Nephron (organoid): ENCODE data around the gene DPF1.

Experiments
- H3K27ac Mint-ChIP-seq, 3 experiments: 2 replicates each; pipeline ENCODE4 v1.8.0; 2020; ENCODE audit warnings: mixed read lengths in 3 of 3, mild to moderate bottlenecking in 2 of 3, moderate library complexity in 1 of 3
- H3K27me3 Mint-ChIP-seq: 2 replicates; pipeline ENCODE4 v1.8.0; 2021; ENCODE audit warnings: low read depth, mild to moderate bottlenecking, moderate library complexity, mixed read lengths
- H3K36me3 Mint-ChIP-seq: 2 replicates; pipeline ENCODE4 v1.8.0; 2020; ENCODE audit warnings: low read depth, mixed read lengths
- H3K4me1 Mint-ChIP-seq: 2 replicates; pipeline ENCODE4 v1.8.0; 2020; ENCODE audit warnings: mixed read lengths
- H3K4me3 Mint-ChIP-seq, 3 experiments: 2 replicates each; pipeline ENCODE4 v1.8.0; 2020; ENCODE audit warnings: mild to moderate bottlenecking in 3 of 3, mixed read lengths in 3 of 3, moderate library complexity in 2 of 3
- H3K9me3 Mint-ChIP-seq: 2 replicates; pipeline ENCODE4 v1.8.0; 2020; ENCODE audit warnings: mixed read lengths
- TF ChIP-seq, protein P1 (sequence below), 3 experiments: fragments of 200-600 bp; sonication (generic); IDR thresholded peaks; one replicate each; pipeline ENCODE4 v1.5.0; 2021; ENCODE audit warnings: antibody characterized with exemption in 3 of 3; ENCODE audit not compliant: unreplicated experiment in 3 of 3

Gene DPF1

GRCh38 chr19:38211151-38211591, 12.9 kb downstream of the DPF1 start:
- Mint-ChIP-seq H3K27ac (peak overlapping the region; percentile 97 to 98 (median 97)), H3K4me3 (peak overlapping the region; percentile 81 to 86 (median 84)), H3K36me3 (peaks cover 7% of the 10 kb centered on the region), H3K27me3 (peaks cover 23% of the 10 kb centered on the region), H3K9me3 (no peaks in the 10 kb centered on the region), H3K4me1 (peaks cover 26% of the 10 kb centered on the region)
- TF ChIP-seq, protein P1, sequence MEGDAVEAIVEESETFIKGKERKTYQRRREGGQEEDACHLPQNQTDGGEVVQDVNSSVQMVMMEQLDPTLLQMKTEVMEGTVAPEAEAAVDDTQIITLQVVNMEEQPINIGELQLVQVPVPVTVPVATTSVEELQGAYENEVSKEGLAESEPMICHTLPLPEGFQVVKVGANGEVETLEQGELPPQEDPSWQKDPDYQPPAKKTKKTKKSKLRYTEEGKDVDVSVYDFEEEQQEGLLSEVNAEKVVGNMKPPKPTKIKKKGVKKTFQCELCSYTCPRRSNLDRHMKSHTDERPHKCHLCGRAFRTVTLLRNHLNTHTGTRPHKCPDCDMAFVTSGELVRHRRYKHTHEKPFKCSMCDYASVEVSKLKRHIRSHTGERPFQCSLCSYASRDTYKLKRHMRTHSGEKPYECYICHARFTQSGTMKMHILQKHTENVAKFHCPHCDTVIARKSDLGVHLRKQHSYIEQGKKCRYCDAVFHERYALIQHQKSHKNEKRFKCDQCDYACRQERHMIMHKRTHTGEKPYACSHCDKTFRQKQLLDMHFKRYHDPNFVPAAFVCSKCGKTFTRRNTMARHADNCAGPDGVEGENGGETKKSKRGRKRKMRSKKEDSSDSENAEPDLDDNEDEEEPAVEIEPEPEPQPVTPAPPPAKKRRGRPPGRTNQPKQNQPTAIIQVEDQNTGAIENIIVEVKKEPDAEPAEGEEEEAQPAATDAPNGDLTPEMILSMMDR (IDR thresholded peaks at IDR 0.05; ENCODE audit: unreplicated experiment in 3 of 3): peak; percentile 25 to 39 (median 33)

DNA sequence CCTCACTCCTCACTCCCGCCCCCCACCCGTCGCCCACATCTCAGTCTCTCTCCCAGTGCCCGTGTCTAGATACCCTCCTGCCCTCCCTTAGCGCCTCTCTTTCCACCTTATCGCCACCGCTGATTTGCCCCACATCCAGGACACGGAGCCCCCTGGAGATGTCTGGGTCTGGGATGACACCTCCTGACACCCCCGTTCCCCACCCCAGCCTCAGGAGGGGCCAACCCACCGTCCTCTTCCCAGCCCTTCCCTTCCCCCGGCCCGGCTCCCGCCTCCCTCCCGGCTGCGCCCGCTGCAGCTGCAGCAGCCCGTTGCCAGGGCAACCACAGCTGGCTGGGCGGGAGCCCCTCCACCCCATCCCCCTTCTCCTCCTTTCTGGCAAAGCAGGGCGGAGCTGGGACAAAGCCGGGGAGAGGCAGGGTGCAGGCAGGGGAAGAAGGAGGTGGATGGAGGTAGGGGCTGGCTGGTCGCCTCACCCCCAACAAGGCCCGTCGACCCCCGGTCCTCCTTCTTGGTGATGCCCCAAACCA, 13.5 kb downstream of the DPF1 start:
- peaks cover 7% of the 10 kb centered on the region for H3K36me3 Mint-ChIP-seq
- H3K9me3 Mint-ChIP-seq: no peaks in the 10 kb centered on the region
- peak overlapping the region; percentile 97 to 98 (median 97) for H3K27ac Mint-ChIP-seq
- H3K4me3 Mint-ChIP-seq: peak overlapping the region; percentile 81 to 86 (median 84)
- peaks cover 23% of the 10 kb centered on the region for H3K27me3 Mint-ChIP-seq
- TF ChIP-seq, protein P1 (IDR thresholded peaks at IDR 0.05; ENCODE audit: unreplicated experiment in 3 of 3): no peak
- peaks cover 26% of the 10 kb centered on the region for H3K4me1 Mint-ChIP-seq

- H3K27me3 Mint-ChIP-seq: peaks cover 23% of the 10 kb centered on the region
- H3K4me1 Mint-ChIP-seq: peaks cover 26% of the 10 kb centered on the region
- H3K9me3 Mint-ChIP-seq: no peaks in the 10 kb centered on the region
- H3K27ac Mint-ChIP-seq: peak overlapping the region; percentile 97 to 98 (median 97)
- H3K36me3 Mint-ChIP-seq: peaks cover 7% of the 10 kb centered on the region
- peak overlapping the region; percentile 81 to 86 (median 84) for H3K4me3 Mint-ChIP-seq
- TF ChIP-seq, protein P1 (IDR thresholded peaks at IDR 0.05; ENCODE audit: unreplicated experiment in 3 of 3): no peak
Measured at GRCh38 chr19:38209671-38210457, 14.2 kb downstream of the DPF1 start.

- no peaks in the 10 kb centered on the region for H3K9me3 Mint-ChIP-seq
- H3K27me3 Mint-ChIP-seq: peaks cover 23% of the 10 kb centered on the region
- H3K27ac Mint-ChIP-seq: peak overlapping the region; percentile 97 to 98 (median 97)
- peak overlapping the region; percentile 81 to 86 (median 84) for H3K4me3 Mint-ChIP-seq
- peaks cover 4% of the 10 kb centered on the region for H3K36me3 Mint-ChIP-seq
- peaks cover 26% of the 10 kb centered on the region for H3K4me1 Mint-ChIP-seq
- TF ChIP-seq, protein P1 (IDR thresholded peaks at IDR 0.05; ENCODE audit: unreplicated experiment in 3 of 3): no peak
Measured at GRCh38 chr19:38209152-38209551, 14.9 kb downstream of the DPF1 start.

DNA sequence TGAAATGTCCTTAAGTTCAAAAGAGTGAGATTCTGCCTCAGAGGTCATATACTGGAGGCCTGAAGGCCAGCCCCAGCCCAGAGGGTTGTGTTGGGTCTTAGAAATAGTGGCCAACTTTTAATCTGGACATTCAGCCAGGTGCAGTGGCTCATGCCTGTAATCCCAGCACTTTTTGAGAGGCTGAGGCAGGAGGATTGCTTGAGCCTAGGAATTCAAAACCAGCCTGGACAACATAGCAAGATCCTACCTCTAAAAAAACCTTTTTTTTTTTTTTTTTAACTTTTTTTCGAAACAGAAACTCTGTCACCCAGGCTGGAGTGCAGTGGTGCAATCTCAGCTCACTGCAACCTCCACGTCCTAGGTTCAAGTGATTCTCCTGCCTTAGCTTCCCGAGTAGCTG, 15.5 kb downstream of the DPF1 start:
- TF ChIP-seq, protein P1 (IDR thresholded peaks at IDR 0.05; ENCODE audit: unreplicated experiment in 3 of 3): no peak
- Mint-ChIP-seq H3K4me3 (no peak overlapping the region), H3K9me3 (no peaks in the 10 kb centered on the region), H3K27ac (peak overlapping the region; percentile 54 to 98 (median 77)), H3K4me1 (peaks cover 26% of the 10 kb centered on the region), H3K27me3 (peaks cover 19% of the 10 kb centered on the region), H3K36me3 (no peaks in the 10 kb centered on the region)
